ENCODE measurements around the gene LRIT3.

Gene LRIT3

GRCh38 chr4:109910256-109910655 is 62.3 kb downstream of the LRIT3 start:
- DNase-seq = no peak

- no peak for DNase-seq
These were observed 65.0 kb downstream of the LRIT3 start, which contains the start of gene EGF for GRCh38 chr4:109912706-109913595. EGF (plus strand) TSS chr4:109912883; CDS start chr4:109913336, 453 bp downstream.

- no peak for DNase-seq
These were observed 65.8 kb downstream of the LRIT3 start for GRCh38 chr4:109913596-109914241.

GRCh38 chr4:109914322-109914721 is 66.4 kb downstream of the LRIT3 start:
- no peak for DNase-seq

GRCh38 chr4:109915385-109916026 is 67.6 kb downstream of the LRIT3 start:
- no peak for DNase-seq

GRCh38 chr4:109916027-109916409 is 68.1 kb downstream of the LRIT3 start:
- DNase-seq = no peak

GRCh38 chr4:109921384-109921808 is 73.5 kb downstream of the LRIT3 start:
- no peak for DNase-seq

All from activated naive CD4-positive, alpha-beta T cell treated with anti-CD3 and anti-CD28 coated beads, Interleukin-2, amount 50 U/mL, for 16 hours (primary cell).